HG02973 (cell line): ENCODE measurements around the gene GPC5.
"Not testable (repeated sequence)": the region's sequence is repeated elsewhere in the genome, so short reads cannot be mapped to it uniquely, and the experiment has no call there.

Experiments used
- ATAC-seq: cut with Tn5 transposase; IDR thresholded peaks from one replicate; pipeline ENCODE4 v1.9.1; 2021; ENCODE audit warnings: moderate library complexity; ENCODE audit not compliant: unreplicated experiment

GPC5 gene

GRCh38 chr13:91764527-91764926 lies 366.1 kb downstream of the GPC5 start:
- ATAC-seq, result no peak

- no peak for ATAC-seq
Observed at GRCh38 chr13:91767651-91768050, 369.2 kb downstream of the GPC5 start.

GRCh38 chr13:91768746-91769145 lies 370.3 kb downstream of the GPC5 start:
- ATAC-seq, result no peak

GRCh38 chr13:91771229-91771628 lies 372.8 kb downstream of the GPC5 start:
- no peak for ATAC-seq

- ATAC-seq, result no peak
Observed at GRCh38 chr13:91773591-91774227, 375.3 kb downstream of the GPC5 start.

GRCh38 chr13:91774397-91774796 lies 376.0 kb downstream of the GPC5 start:
- no peak for ATAC-seq

GRCh38 chr13:91776611-91777193 lies 378.3 kb downstream of the GPC5 start:
- ATAC-seq, result no peak

- no peak for ATAC-seq
Observed at GRCh38 chr13:91778123-91778522, 379.7 kb downstream of the GPC5 start.

- not testable (repeated sequence) for ATAC-seq
Observed at GRCh38 chr13:91781982-91782691, 383.7 kb downstream of the GPC5 start.

- ATAC-seq, result peak; percentile 86
Observed at GRCh38 chr13:91785431-91786119, 387.2 kb downstream of the GPC5 start.

GRCh38 chr13:91792054-91792453 lies 393.6 kb downstream of the GPC5 start:
- ATAC-seq, result no peak

GRCh38 chr13:91797567-91797966 lies 399.1 kb downstream of the GPC5 start:
- no peak for ATAC-seq

GRCh38 chr13:91798338-91798737 lies 399.9 kb downstream of the GPC5 start:
- not testable (repeated sequence) for ATAC-seq

GRCh38 chr13:91801772-91802171 lies 403.4 kb downstream of the GPC5 start:
- not testable (repeated sequence) for ATAC-seq

GRCh38 chr13:91802957-91803356 lies 404.5 kb downstream of the GPC5 start:
- ATAC-seq, result no peak

- ATAC-seq, result no peak
Observed at GRCh38 chr13:91804724-91805123, 406.3 kb downstream of the GPC5 start.

- no peak for ATAC-seq
Observed at GRCh38 chr13:91805605-91806004, 407.2 kb downstream of the GPC5 start.

GRCh38 chr13:91809161-91809560 lies 410.7 kb downstream of the GPC5 start:
- ATAC-seq, result no peak

GRCh38 chr13:91813253-91813652 lies 414.8 kb downstream of the GPC5 start:
- no peak for ATAC-seq

- no peak for ATAC-seq
Observed at GRCh38 chr13:91816263-91816807, 417.9 kb downstream of the GPC5 start.

- ATAC-seq, result no peak
Observed at GRCh38 chr13:91817250-91817649, 418.8 kb downstream of the GPC5 start.
